Astrocyte of the hippocampus (primary cell): ENCODE measurements around the gene CGB8.
"Not testable (repeated sequence)": the region's sequence is repeated elsewhere in the genome, so short reads cannot be mapped to it uniquely, and the experiment has no call there.

ENCODE experiments used
- DNase-seq: peaks from one replicate; pipeline ENCODE4 v3.0.0; 2011; ENCODE audit warnings: low read depth, low spot score

CGB8 gene

DNA sequence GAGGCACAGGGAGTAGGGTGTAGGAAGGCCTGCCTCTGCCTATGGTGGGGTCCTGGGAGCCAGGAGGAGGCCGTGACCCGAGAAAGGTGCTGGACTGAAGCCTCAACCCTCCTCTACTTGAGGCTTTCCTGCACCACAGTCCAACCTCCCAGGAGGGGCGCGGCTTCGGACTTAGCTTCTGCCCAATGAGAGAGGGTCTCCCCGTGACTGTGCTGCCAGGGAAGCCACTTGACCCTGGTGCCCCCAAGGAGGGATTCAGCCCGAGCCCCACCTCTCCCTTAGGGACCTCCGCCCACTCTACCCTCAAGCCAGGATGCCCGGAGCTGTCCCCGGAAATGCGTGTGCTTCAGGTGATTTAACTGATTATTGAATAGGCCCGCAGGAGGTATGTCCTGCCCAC lies at the start of gene CGB8:
Gene CGB8 (minus strand): TSS at position 101 of the 400 bp plus-strand sequence. CDS start 372 bp downstream, outside the sequence.
- DNase-seq: not testable (repeated sequence)

- DNase-seq: peak; percentile 87
Measured at GRCh38 chr19:49097453-49098288, 48.8 kb upstream of the CGB8 start.

GRCh38 chr19:49094505-49095482 lies 45.9 kb upstream of the CGB8 start:
- peak; percentile 38 for DNase-seq

- no peak for DNase-seq
Measured at GRCh38 chr19:49092686-49093085, 43.8 kb upstream of the CGB8 start.

- no peak for DNase-seq
Measured at GRCh38 chr19:49091391-49092038, 42.6 kb upstream of the CGB8 start.

DNA sequence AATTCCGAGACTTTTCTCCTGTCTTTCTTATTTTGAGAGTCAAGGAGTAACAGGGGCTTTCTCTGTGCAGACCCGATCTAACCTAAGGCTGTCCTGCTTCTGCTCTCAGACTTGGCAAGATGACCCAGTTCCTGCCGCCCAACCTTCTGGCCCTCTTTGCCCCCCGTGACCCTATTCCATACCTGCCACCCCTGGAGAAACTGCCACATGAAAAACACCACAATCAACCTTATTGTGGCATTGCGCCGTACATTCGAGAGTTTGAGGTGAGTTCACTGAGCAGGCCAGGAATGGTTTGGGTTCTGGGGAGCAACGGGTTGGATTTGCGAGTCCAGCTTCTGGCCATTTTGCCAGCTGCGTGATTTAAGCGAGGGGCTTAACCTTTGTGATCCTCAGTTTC lies 37.4 kb upstream of the CGB8 start:
- DNase-seq: no peak

- no peak for DNase-seq
Measured at GRCh38 chr19:49085868-49086232, 36.9 kb upstream of the CGB8 start.

DNA sequence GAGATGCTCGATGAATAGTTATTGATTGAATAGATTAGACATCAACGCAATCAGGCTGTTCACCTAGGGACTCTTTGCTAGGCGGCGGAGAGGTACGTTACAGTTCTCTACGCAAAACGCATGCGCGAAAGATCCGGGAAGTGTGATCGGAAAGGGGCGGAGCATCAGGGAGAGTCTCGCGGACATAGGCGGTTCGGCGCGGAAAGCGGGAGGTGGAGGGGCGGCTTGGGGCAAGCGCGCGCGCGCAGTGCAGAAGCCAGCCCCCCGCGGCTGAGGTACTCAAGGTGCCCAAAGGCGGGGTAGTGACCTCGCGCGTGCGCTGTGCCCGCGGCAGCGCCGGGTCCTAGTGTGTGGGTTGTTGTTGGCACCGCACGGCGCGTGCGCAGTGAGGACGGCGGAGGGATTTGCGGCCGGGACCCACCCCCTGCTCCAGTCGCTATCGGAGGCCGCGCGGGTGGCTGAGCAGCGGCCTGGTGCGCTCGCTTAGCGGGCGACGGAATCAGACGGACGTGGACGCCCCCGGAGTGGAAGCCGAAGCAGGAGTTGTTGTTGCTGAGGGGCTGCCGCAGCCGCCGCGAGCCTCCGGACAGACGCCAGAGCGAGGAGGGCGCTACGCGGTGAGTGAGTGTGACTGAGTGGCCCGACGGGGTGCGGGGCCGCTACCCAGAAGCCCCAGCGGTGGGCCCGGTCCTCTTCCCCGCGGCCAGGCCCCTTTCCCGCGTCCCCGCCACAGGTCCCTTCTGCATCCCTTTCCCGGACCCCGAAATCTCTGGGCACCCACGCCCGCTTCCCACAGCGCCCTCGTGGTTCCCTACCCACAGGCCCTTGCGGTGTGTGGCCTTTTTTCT lies 36.3 kb upstream of the CGB8 start, which contains the start of gene SNRNP70:
Gene SNRNP70 (plus strand): TSS at position 432 of the 848 bp plus-strand sequence. CDS start 964 bp downstream, outside the sequence.
- DNase-seq: peak; percentile 100

DNA sequence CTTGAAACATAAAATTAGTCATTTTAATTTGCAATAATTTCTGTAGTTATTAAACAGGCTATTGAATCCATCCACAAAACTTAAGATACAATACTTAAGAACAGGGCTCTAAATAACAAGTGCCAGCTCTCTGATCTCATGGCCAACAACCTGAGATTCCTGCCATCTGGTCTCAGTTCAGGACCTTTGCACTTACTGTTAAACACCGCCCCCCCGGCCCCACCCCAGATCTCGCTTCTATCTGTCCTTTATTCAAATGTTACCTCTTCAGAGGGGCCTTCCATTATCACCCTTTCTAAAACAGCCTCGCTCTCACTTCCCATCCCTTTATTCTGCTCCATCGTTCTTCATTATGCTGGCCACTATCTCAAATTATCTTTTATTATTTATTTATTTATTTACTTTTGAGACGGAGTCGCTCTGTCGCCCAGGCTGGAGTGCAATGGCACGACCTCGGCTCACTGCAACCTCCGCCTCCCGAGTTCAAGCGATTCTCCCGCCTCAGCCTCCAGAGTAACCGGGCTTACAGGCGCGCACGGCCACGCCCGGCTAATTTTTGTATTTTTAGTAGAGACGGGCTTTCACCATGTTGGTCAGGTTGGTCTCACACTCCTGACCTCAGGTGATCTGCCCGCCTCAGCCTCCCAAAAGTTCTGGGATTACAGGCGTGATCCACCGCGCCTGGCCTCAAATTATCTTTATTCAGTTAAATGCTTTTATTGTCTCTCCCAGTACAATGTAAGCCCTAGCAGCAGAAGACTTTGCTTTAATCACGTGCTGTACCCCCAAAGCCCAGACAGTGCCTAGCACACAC lies 35.5 kb upstream of the CGB8 start:
- DNase-seq: no peak

- DNase-seq: no peak
Measured at GRCh38 chr19:49081273-49081672, 32.4 kb upstream of the CGB8 start.

DNA sequence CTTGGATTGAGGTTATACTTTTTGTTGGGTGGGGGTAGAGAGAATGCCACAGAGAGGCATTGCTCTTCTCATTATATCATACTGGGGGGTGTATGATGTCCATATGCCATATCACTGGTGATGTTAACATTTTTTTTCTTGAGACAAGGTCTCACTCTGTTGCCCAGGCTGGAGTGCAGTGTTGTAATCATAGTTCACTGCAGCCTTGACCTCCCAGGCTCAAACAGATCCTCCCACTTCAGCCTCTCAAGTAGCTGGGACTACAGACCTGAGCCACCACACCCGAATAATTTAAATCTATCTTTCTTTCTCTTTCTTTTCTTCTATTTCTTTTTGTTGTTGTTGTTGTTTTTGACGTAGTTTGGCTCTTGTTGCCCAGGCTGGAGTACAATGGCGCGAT lies 31.5 kb upstream of the CGB8 start:
- DNase-seq: no peak

DNA sequence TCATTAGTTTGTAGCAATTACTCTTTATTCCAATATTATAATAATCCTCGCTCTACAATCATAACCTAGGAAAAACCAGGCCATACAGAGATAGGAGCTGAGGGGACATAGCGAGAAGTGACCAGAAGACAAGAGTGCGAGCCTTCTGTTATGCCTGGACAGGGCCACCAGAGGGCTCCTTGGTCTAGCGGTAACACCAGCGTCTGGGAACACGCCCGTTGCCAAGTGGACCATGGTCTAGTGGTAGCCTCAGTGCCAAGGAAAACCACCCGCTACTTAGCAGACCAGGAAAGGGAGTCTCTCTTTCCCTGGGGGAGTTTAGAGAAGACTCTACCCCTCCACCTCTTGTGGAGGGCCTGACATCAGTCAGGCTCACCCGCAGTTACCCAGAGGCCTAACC lies 26.0 kb upstream of the CGB8 start:
- peak; percentile 82 for DNase-seq

DNA sequence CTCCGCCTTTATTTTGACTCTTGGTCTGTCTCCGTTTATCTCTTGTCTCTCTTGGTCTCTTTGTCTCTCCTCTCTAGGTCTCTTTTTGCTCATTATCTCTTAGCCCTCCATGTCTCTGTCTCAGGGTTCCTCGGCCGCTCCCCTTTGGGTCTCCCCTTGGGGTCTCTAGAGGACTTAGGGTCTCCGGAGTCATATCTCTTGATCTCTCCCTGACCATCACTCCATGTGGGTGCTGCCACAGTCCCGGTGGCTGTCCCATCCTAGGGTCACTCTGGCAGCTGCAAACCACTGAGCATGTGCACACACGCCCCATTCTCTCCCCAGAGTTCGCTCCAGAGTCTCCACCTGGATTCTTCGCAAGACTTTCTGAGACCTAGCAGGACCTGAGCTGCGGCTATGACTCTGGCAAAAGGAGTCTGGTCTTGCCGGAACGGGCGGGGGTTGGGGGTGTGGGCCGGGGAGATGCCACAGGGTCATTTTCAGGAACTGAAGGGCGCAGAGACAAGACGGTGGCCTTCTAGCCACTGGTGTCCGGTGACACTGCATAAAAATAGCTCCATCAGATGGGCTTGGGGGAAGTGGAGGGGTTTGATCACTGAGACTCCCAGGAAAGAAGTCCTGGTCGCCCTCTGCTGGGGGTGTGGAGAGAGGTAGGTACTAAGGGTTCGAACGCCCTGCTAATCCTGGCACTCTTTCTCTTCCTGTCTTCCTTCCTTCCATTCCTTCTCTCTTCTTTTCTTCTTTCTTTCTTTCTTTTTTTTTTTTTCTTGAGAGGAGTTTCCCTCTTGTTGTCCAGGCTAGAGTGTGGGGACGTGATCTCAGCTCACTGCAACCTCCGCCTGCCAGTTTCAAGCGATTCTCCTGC lies 24.8 kb upstream of the CGB8 start:
- DNase-seq: peak; percentile 28

DNA sequence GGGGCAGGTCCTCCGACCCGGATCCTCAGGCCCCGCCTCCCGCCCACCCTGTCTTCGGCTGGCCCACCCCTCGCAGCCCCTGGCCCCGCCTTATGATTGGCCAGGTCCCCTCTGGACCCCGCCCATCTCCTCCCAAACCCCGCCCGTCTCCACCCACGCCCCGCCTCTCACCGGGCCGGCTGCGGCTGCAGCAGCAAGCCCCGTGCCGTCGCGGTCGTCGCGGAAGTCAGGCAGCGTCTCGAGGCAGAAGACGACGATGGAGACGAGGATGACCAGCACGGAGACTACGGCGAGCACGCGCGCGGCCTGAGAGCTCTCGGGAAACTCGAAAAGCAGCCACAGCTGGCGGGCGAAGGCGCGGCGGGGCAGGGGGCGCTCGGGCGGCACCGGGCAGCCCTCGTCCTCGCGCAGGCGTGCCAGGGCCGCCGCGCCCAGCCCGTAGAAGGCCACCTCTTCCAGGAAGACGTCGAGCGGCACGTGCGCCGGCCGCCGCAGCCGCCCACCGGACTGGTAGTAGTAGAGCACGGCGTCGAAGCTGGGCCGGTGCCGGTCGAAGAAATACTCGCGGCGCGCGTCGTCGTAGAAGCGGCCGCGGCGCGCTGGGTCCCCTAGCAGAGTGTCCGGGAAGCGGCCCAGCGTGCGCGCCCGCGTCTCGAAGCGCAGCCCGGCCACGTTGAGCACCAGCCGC lies 23.1 kb upstream of the CGB8 start:
- DNase-seq: peak; percentile 60

- DNase-seq: no peak
Measured at GRCh38 chr19:49070416-49070815, 21.5 kb upstream of the CGB8 start.

DNA sequence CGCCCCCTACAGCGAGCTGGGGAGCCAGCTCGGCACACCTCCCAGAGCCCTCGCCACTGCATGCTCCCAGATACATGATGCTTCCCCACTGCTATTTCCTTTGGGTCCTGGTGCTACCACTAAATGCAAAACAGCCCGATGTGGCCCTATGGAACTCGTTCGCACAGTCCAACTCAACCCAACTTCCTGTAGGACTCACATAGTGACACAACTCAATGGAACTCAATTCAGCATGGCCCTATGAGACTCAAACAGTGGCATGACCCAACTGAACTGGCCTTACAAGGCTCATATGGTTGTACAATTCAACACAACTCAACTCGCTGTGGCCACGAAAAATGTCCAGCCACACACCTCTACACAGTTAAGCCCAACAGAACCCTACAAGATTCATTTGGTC lies 20.1 kb upstream of the CGB8 start:
- DNase-seq: peak; percentile 28

DNA sequence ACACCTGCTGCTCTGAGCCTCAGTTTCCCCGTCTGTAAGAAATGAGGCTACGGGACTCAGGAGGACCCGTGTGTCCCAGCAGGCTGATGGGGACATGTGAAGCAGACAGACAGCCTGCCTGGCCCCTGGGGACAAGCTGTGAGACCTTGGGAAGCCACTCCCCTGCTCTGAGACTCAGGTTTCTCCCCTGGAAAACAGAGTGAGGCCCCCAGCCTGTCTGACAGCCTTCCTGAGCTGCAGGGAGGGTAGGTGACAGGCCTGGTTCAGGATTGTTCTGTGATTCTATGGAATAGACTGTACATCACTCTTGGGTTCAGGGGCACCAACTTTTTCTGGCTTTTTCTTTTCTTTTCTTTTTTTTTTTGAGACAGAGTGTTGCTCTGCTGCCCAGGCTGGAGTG lies 18.6 kb upstream of the CGB8 start:
- DNase-seq: no peak

DNA sequence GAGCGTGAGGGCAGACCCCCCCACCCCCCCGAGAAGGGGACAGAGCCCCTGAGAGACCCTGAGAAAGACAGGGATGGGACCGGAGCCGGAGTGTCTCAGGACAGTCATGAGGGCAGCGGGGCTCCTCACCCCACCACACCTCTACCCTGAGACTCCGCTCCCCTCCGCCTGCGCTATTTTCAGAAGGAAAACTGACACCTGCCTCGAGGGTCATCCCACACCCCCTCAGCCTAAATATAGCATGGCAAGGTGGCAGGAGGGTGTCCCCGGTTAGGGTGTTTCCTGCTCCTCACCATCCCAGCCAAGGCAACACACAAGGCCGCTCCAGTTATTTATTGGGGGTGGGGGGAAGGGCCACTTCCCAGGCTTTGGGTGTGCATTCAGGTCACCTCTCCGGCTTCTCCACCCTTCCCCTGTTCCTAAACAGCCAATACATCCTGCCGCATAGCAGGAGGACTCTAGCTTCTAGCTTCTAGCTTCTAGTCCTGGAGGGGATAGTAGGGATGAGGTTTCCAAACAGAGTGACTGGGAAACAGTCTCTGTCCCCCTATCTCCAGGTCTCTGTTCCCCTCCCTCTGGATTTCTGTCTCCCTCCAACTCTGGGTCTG lies 17.1 kb upstream of the CGB8 start:
- no peak for DNase-seq
